Measurements from ENCODE around the gene LRMDA.

LRMDA gene

GRCh38 chr10:76074659-76075058 is 643.2 kb downstream of the LRMDA start:
- DNase-seq, result no peak

GRCh38 chr10:76080451-76080850 is 649.0 kb downstream of the LRMDA start:
- DNase-seq, result no peak

- DNase-seq, result no peak
These were observed 649.6 kb downstream of the LRMDA start for GRCh38 chr10:76080991-76081390.

GRCh38 chr10:76082232-76082631 is 650.8 kb downstream of the LRMDA start:
- DNase-seq, result no peak

- DNase-seq, result no peak
These were observed 651.5 kb downstream of the LRMDA start for GRCh38 chr10:76082956-76083355.

GRCh38 chr10:76085002-76085816 is 653.8 kb downstream of the LRMDA start:
- no peak for DNase-seq

GRCh38 chr10:76085817-76086167 is 654.4 kb downstream of the LRMDA start:
- DNase-seq, result no peak

GRCh38 chr10:76086170-76086760 is 654.8 kb downstream of the LRMDA start:
- no peak for DNase-seq

- DNase-seq, result no peak
These were observed 655.6 kb downstream of the LRMDA start for GRCh38 chr10:76086761-76087639.

- no peak for DNase-seq
These were observed 656.6 kb downstream of the LRMDA start for GRCh38 chr10:76088008-76088407.

GRCh38 chr10:76088980-76089379 is 657.6 kb downstream of the LRMDA start:
- DNase-seq, result no peak

GRCh38 chr10:76089556-76090180 is 658.2 kb downstream of the LRMDA start:
- no peak for DNase-seq

GRCh38 chr10:76091926-76092325 is 660.5 kb downstream of the LRMDA start:
- no peak for DNase-seq

- no peak for DNase-seq
These were observed 675.2 kb downstream of the LRMDA start for GRCh38 chr10:76106611-76107010.

GRCh38 chr10:76108563-76109359 is 677.3 kb downstream of the LRMDA start:
- no peak for DNase-seq

GRCh38 chr10:76111404-76111803 is 680.0 kb downstream of the LRMDA start:
- no peak for DNase-seq

- DNase-seq, result no peak
These were observed 680.8 kb downstream of the LRMDA start for GRCh38 chr10:76111986-76112825.

- no peak for DNase-seq
These were observed 681.4 kb downstream of the LRMDA start for GRCh38 chr10:76112826-76113150.

- no peak for DNase-seq
These were observed 682.5 kb downstream of the LRMDA start for GRCh38 chr10:76113952-76114351.

GRCh38 chr10:76114581-76115001 is 683.2 kb downstream of the LRMDA start:
- DNase-seq, result no peak

- DNase-seq, result no peak
These were observed 683.7 kb downstream of the LRMDA start for GRCh38 chr10:76115131-76115470.

Measured in NCI-H524 treated with DMSO at 0.1 percent for 48 hours (cell line).